GM10266 (cell line): ENCODE data around the gene LCN2.
"Not testable (repeated sequence)": the region's sequence is repeated elsewhere in the genome, so short reads cannot be mapped to it uniquely, and the experiment has no call there.

Source experiments
- DNase-seq: peaks from one replicate; pipeline ENCODE4 v3.0.0; 2012; ENCODE audit errors: extremely low spot score
- CTCF ChIP-seq: IDR thresholded peaks from 2 replicates; pipeline ENCODE4 v1.5.1; 2012; ENCODE audit warnings: mild to moderate bottlenecking, low read depth; ENCODE audit not compliant: control insufficient read depth, insufficient read depth; ENCODE audit errors: missing control alignments

The LCN2 gene

GRCh38 chr9:128125580-128126354, 23.5 kb upstream of the LCN2 start:
- no peak for DNase-seq
- TF ChIP-seq CTCF: no peak

GRCh38 chr9:128127568-128127989, 21.7 kb upstream of the LCN2 start, which contains the start of gene PTGES2:
TSS of gene PTGES2 (minus strand) at chr9:128127729. CDS start at chr9:128127717, 12 bp downstream.
- peak; percentile 82 for DNase-seq

GRCh38 chr9:128127990-128128835, 21.0 kb upstream of the LCN2 start:
- peak; percentile 17 for TF ChIP-seq CTCF
- peak; percentile 92 for DNase-seq

More at GRCh38 chr9:128127568-128127989, 21.7 kb upstream of the LCN2 start, which contains the start of gene PTGES2:
- TF ChIP-seq CTCF: no peak

- DNase-seq: no peak
- TF ChIP-seq CTCF: no peak
Measured at GRCh38 chr9:128128836-128129590, 20.2 kb upstream of the LCN2 start.

GRCh38 chr9:128129976-128130590, 19.2 kb upstream of the LCN2 start:
- DNase-seq: not testable (repeated sequence)
- TF ChIP-seq CTCF: peak; percentile 32

- not testable (repeated sequence) for DNase-seq
Measured at GRCh38 chr9:128130651-128131050, 18.6 kb upstream of the LCN2 start.

- DNase-seq: not testable (repeated sequence)
Measured at GRCh38 chr9:128131346-128131745, 17.9 kb upstream of the LCN2 start.

- DNase-seq: not testable (repeated sequence)
Measured at GRCh38 chr9:128132139-128132538, 17.1 kb upstream of the LCN2 start.

GRCh38 chr9:128135561-128135960, 13.7 kb upstream of the LCN2 start:
- DNase-seq: not testable (repeated sequence)
